SK-N-MC (cell line): ENCODE data around the gene SLAMF8.

Source experiments
- EZH2 ChIP-seq: fragments of 200-600 bp; sonication (generic); IDR thresholded peaks from one replicate; pipeline ENCODE4 v1.6.1; 2017; ENCODE audit warnings: antibody characterized with exemption
- POLR2AphosphoS5 ChIP-seq: IDR thresholded peaks from 2 replicates; pipeline ENCODE4 v1.6.1; 2012; ENCODE audit warnings: mild to moderate bottlenecking, low read depth, low read length, borderline replicate concordance

GRCh38 chr1:159864262-159864661, 37.6 kb downstream of the SLAMF8 start:
- TF ChIP-seq EZH2 (no peak), POLR2AphosphoS5 (no peak)
